GM19328 (cell line): Measurements from ENCODE around the gene TRIM2.
"Not testable (repeated sequence)": the region's sequence is repeated elsewhere in the genome, so short reads cannot be mapped to it uniquely, and the experiment has no call there.

Source experiments
- ATAC-seq: cut with Tn5 transposase; IDR thresholded peaks from one replicate; pipeline ENCODE4 v1.9.1; 2021; ENCODE audit warnings: mild to moderate bottlenecking, moderate library complexity; ENCODE audit not compliant: unreplicated experiment

The TRIM2 gene

GRCh38 chr4:153189016-153189801 is 15.0 kb upstream of the TRIM2 start:
- ATAC-seq: no peak

- ATAC-seq: no peak
These were observed 12.4 kb upstream of the TRIM2 start for GRCh38 chr4:153191795-153192363.

- ATAC-seq: no peak
These were observed 6.9 kb upstream of the TRIM2 start for GRCh38 chr4:153197301-153197700.

- ATAC-seq: no peak
These were observed 5.5 kb upstream of the TRIM2 start for GRCh38 chr4:153198719-153199118.

- ATAC-seq: not testable (repeated sequence)
These were observed 497 bp upstream of the TRIM2 start for GRCh38 chr4:153203746-153204145.

GRCh38 chr4:153204728-153205648 is 745 bp downstream of the TRIM2 start:
- ATAC-seq: peak; percentile 72

GRCh38 chr4:153205757-153206156 is 1.5 kb downstream of the TRIM2 start:
- no peak for ATAC-seq

GRCh38 chr4:153206534-153206933 is 2.3 kb downstream of the TRIM2 start:
- ATAC-seq: no peak

- ATAC-seq: no peak
These were observed 2.8 kb downstream of the TRIM2 start for GRCh38 chr4:153207027-153207426.

- no peak for ATAC-seq
These were observed 3.3 kb downstream of the TRIM2 start for GRCh38 chr4:153207567-153207966.

GRCh38 chr4:153209410-153209809 is 5.2 kb downstream of the TRIM2 start:
- no peak for ATAC-seq

- ATAC-seq: no peak
These were observed 6.5 kb downstream of the TRIM2 start for GRCh38 chr4:153210727-153211126.

GRCh38 chr4:153211986-153212728 is 7.9 kb downstream of the TRIM2 start:
- no peak for ATAC-seq

- no peak for ATAC-seq
These were observed 8.5 kb downstream of the TRIM2 start for GRCh38 chr4:153212736-153213135.

- no peak for ATAC-seq
These were observed 11.7 kb downstream of the TRIM2 start for GRCh38 chr4:153215921-153216320.

- no peak for ATAC-seq
These were observed 12.3 kb downstream of the TRIM2 start for GRCh38 chr4:153216546-153216945.

GRCh38 chr4:153217440-153217839 is 13.2 kb downstream of the TRIM2 start:
- no peak for ATAC-seq

- no peak for ATAC-seq
These were observed 14.7 kb downstream of the TRIM2 start for GRCh38 chr4:153218961-153219360.

- no peak for ATAC-seq
These were observed 16.6 kb downstream of the TRIM2 start for GRCh38 chr4:153220682-153221395.
